GM18907 (cell line): ENCODE results near the gene RBM5.

Experiments
- ATAC-seq: cut with Tn5 transposase; IDR thresholded peaks from one replicate; pipeline ENCODE4 v1.9.1; 2021; ENCODE audit warnings: mild to moderate bottlenecking, moderate library complexity; ENCODE audit not compliant: unreplicated experiment

The RBM5 gene

GRCh38 chr3:50121072-50122032, 32.6 kb downstream of the RBM5 start:
- no peak for ATAC-seq

GRCh38 chr3:50122071-50122470, 33.4 kb downstream of the RBM5 start:
- no peak for ATAC-seq

- ATAC-seq: no peak
Measured at GRCh38 chr3:50122661-50123391, 34.1 kb downstream of the RBM5 start.

- no peak for ATAC-seq
Measured at GRCh38 chr3:50123394-50124051, 34.8 kb downstream of the RBM5 start.

GRCh38 chr3:50124052-50124799, 35.5 kb downstream of the RBM5 start:
- ATAC-seq: no peak

GRCh38 chr3:50124800-50125178, 36.1 kb downstream of the RBM5 start:
- ATAC-seq: no peak

GRCh38 chr3:50125541-50126286, 37.0 kb downstream of the RBM5 start:
- ATAC-seq: no peak

GRCh38 chr3:50126287-50127211, 37.8 kb downstream of the RBM5 start:
- ATAC-seq: no peak

GRCh38 chr3:50127251-50127691, 38.6 kb downstream of the RBM5 start:
- ATAC-seq: no peak

GRCh38 chr3:50128001-50128400, 39.3 kb downstream of the RBM5 start:
- ATAC-seq: no peak

GRCh38 chr3:50130436-50130835, 41.7 kb downstream of the RBM5 start:
- no peak for ATAC-seq

GRCh38 chr3:50132421-50133282, 43.9 kb downstream of the RBM5 start:
- ATAC-seq: no peak

GRCh38 chr3:50133283-50133615, 44.5 kb downstream of the RBM5 start:
- ATAC-seq: no peak

- ATAC-seq: no peak
Measured at GRCh38 chr3:50134367-50134766, 45.6 kb downstream of the RBM5 start.

GRCh38 chr3:50135964-50136363, 47.2 kb downstream of the RBM5 start:
- no peak for ATAC-seq

- no peak for ATAC-seq
Measured at GRCh38 chr3:50136714-50137405, 48.1 kb downstream of the RBM5 start.

- ATAC-seq: no peak
Measured at GRCh38 chr3:50137531-50137930, 48.8 kb downstream of the RBM5 start.
